ENCODE results near the gene MED27.

DNA sequence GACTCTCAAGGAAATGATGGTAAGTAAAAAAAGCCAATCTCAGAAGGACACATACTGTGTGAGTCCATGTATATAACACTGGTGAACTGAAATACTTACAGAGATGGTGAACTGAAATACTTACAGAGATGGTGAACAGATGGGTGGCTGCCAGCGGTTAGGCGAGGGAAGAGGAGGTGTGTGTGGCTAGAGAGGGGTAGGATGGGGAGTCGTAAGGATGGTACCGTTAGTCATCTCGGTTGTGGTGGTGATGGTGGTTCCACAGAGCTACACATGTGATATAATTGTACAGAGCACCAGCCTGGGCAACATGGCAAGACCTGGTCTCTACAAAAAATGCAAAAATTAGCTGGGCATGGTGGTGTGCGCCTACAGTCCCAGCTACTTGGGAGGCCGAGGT lies 226.2 kb downstream of the MED27 start:
- TF ChIP-seq, protein P1, sequence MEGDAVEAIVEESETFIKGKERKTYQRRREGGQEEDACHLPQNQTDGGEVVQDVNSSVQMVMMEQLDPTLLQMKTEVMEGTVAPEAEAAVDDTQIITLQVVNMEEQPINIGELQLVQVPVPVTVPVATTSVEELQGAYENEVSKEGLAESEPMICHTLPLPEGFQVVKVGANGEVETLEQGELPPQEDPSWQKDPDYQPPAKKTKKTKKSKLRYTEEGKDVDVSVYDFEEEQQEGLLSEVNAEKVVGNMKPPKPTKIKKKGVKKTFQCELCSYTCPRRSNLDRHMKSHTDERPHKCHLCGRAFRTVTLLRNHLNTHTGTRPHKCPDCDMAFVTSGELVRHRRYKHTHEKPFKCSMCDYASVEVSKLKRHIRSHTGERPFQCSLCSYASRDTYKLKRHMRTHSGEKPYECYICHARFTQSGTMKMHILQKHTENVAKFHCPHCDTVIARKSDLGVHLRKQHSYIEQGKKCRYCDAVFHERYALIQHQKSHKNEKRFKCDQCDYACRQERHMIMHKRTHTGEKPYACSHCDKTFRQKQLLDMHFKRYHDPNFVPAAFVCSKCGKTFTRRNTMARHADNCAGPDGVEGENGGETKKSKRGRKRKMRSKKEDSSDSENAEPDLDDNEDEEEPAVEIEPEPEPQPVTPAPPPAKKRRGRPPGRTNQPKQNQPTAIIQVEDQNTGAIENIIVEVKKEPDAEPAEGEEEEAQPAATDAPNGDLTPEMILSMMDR (IDR thresholded peaks at IDR 0.05): no peak
- TF ChIP-seq POLR2A (IDR thresholded peaks at IDR 0.05) (no peak), POLR2AphosphoS5 (IDR thresholded peaks at IDR 0.05; ENCODE audit: insufficient read depth in 1 of 2, low read depth in 1 of 2) (no peak)
